PC-9 (cell line): ENCODE results near the gene RXRA. TPM values are rescaled to one million over a fixed set of nuclear protein-coding genes. Genes with fewer than 3 reads are reported as not detected.

Experiments
- BruUV-seq: library from RNA; stranded (reverse); fragments of 400-500 nt; replicated peaks from 2 replicates; lab custom pipeline; 2021; lab: Mats Ljungman, UMichigan
- CTCF ChIA-PET: fragments of 300-600 bp; sonication (Branson Sonifier 250); formaldehyde crosslinking; loops from one replicate; lab custom pipeline; 2022; ENCODE audit warnings: antibody characterized with exemption; lab: Charles Lee
- POLR2A ChIA-PET: fragments of 300-600 bp; sonication (Branson Sonifier 250); formaldehyde crosslinking; loops from one replicate; lab custom pipeline; 2022; ENCODE audit warnings: antibody characterized with exemption; ENCODE audit not compliant: unreplicated experiment; lab: Charles Lee
- DNase-seq, 2 experiments: peaks; one replicate each; pipeline versions ENCODE4 v3.0.0 to v3.0.0-alpha.2; 2015 to 2022; ENCODE audit warnings: mixed read lengths in 1 of 2
- H2AFZ ChIP-seq: fragments of 200-600 bp; sonication (generic); 2 replicates; pipeline ENCODE4 v1.8.1; 2017; ENCODE audit warnings: antibody characterized with exemption
- H3F3A ChIP-seq: fragments of 200-600 bp; sonication (generic); 2 replicates; pipeline ENCODE4 v1.8.1; 2017; ENCODE audit warnings: antibody characterized with exemption, mild to moderate bottlenecking, low read depth; ENCODE audit not compliant: insufficient read depth
- H3K27ac ChIP-seq: fragments of 200-600 bp; sonication (generic); 2 replicates; pipeline ENCODE4 v1.6.1; 2016; ENCODE audit warnings: mixed run types
- H3K27me3 ChIP-seq: fragments of 200-600 bp; sonication (generic); 2 replicates; pipeline ENCODE4 v1.6.1; 2016; ENCODE audit warnings: low read depth, mixed run types; ENCODE audit not compliant: insufficient read depth
- H3K36me3 ChIP-seq: fragments of 200-600 bp; sonication (generic); 2 replicates; pipeline ENCODE4 v1.6.1; 2016; ENCODE audit warnings: low read depth, mixed run types
- H3K4me1 ChIP-seq: fragments of 200-600 bp; sonication (generic); replicated peaks from 2 replicates; pipeline ENCODE4 v1.6.1; 2016; ENCODE audit warnings: mixed run types; ENCODE audit not compliant: insufficient read depth
- H3K4me2 ChIP-seq: fragments of 200-600 bp; sonication (generic); 2 replicates; pipeline ENCODE4 v1.6.1; 2017; ENCODE audit warnings: mixed run types
- H3K4me3 ChIP-seq: fragments of 200-600 bp; sonication (generic); 2 replicates; pipeline ENCODE4 v1.6.1; 2016; ENCODE audit warnings: mixed run types
- H3K79me2 ChIP-seq: fragments of 200-600 bp; sonication (generic); 2 replicates; pipeline ENCODE4 v1.6.1; 2017; ENCODE audit warnings: low read depth, mixed run types
- H3K9me2 ChIP-seq: fragments of 200-600 bp; sonication (generic); 2 replicates; pipeline ENCODE4 v1.8.1; 2017; ENCODE audit warnings: mild to moderate bottlenecking; ENCODE audit not compliant: insufficient read depth
- H3K9me3 ChIP-seq: fragments of 200-600 bp; sonication (generic); 2 replicates; pipeline ENCODE4 v1.8.1; 2016; ENCODE audit warnings: low read depth; ENCODE audit not compliant: insufficient read depth
- H4K20me1 ChIP-seq: fragments of 200-600 bp; sonication (generic); 2 replicates; pipeline ENCODE4 v1.8.1; 2017; ENCODE audit not compliant: insufficient read depth
- EZH2 ChIP-seq: fragments of 200-600 bp; sonication (generic); IDR thresholded peaks from 2 replicates; pipeline ENCODE4 v1.8.0; 2017; ENCODE audit warnings: antibody characterized with exemption, low read depth
- intact Hi-C: fragments of 100-400 bp; cut with micrococcal nuclease; formaldehyde crosslinking; loops from one replicate; pipeline ENCODE4 v1.10.0; 2022; ENCODE audit not compliant: unreplicated experiment
- total RNA-seq: library from RNA; stranded (reverse); gene quantifications from 2 replicates; pipeline ENCODE4 v1.2.3, GENCODE V29; 2021
- TF ChIP-seq, protein P1 (sequence below): fragments of 200-600 bp; sonication (generic); conservative IDR thresholded peaks from 2 replicates; pipeline ENCODE4 v1.6.1; 2017; ENCODE audit warnings: mixed run types, antibody characterized with exemption, mild to moderate bottlenecking, moderate library complexity

RXRA gene
- total RNA-seq, 1 experiment from 2014 or later, result 146 TPM

DNA sequence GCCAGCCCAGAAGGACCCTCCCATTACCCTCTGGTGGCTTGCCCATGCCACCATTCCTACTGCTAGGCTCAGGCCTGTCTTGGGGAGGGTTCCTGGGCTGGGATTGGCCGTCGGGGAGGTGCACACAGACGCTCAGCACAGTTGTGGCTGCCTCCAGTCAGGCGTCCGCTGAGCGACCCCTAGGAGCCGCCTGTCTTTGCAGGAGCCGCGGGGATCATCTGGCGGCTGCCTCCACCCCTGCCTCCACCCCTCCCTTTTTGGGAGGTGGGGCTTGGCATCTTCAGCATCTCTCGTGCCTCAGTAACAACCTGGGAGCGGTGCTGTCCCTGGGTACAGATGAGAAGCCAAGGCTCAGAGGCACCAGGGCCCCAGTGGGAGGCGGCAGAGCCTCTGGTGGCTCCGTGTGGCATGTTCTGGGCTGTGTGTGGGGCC is 39.6 kb downstream of the RXRA start:
- H3K79me2 ChIP-seq, result peaks cover 94% of the 10 kb centered on the region
- no peaks in the 10 kb centered on the region for H3K27me3 ChIP-seq
- intact Hi-C loops, result no loop called here
- peaks cover 18% of the 10 kb centered on the region for H3K4me1 ChIP-seq
- TF ChIP-seq, protein P1, sequence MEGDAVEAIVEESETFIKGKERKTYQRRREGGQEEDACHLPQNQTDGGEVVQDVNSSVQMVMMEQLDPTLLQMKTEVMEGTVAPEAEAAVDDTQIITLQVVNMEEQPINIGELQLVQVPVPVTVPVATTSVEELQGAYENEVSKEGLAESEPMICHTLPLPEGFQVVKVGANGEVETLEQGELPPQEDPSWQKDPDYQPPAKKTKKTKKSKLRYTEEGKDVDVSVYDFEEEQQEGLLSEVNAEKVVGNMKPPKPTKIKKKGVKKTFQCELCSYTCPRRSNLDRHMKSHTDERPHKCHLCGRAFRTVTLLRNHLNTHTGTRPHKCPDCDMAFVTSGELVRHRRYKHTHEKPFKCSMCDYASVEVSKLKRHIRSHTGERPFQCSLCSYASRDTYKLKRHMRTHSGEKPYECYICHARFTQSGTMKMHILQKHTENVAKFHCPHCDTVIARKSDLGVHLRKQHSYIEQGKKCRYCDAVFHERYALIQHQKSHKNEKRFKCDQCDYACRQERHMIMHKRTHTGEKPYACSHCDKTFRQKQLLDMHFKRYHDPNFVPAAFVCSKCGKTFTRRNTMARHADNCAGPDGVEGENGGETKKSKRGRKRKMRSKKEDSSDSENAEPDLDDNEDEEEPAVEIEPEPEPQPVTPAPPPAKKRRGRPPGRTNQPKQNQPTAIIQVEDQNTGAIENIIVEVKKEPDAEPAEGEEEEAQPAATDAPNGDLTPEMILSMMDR, result no peak
- TF ChIP-seq EZH2, result no peak
- no peaks in the 10 kb centered on the region for H3K9me3 ChIP-seq
- H3K4me2 ChIP-seq, result no peak overlapping the region
- no peak overlapping the region for H3K4me3 ChIP-seq
- no peaks in the 10 kb centered on the region for H3K36me3 ChIP-seq
- ChIA-PET CTCF (interaction anchor here (1.2 kb wide), 1 partner anchor 46 kb away, joined by 5 read pairs; no protein-coding TSS in a partner anchor), POLR2A (interaction anchor here (0.6 to 1.0 kb wide), 2 partner anchors 37 to 78 kb away, joined by 3 to 4 read pairs; no protein-coding TSS in a partner anchor)
- H3K9me2 ChIP-seq, result no peaks in the 10 kb centered on the region
- peaks cover 35% of the 10 kb centered on the region for H4K20me1 ChIP-seq
- DNase-seq, result peak in 1 of 2 experiments; percentile 78
- 0 out of 2 replicates have a peak overlapping the region, but pooled peaks have one; percentile 23 for H3K27ac ChIP-seq
- no TSS peak for BruUV-seq
- no peak overlapping the region for H2AFZ ChIP-seq
- H3F3A ChIP-seq, result peaks cover 14% of the 10 kb centered on the region; the same call in 1 of the 2 replicates

- POLR2A ChIA-PET, result interaction anchor here (0.6 to 1.0 kb wide), 2 partner anchors 38 to 77 kb away, joined by 3 to 4 read pairs; no protein-coding TSS in a partner anchor
- 0 out of 2 replicates have a peak overlapping the region, but pooled peaks have one; percentile 23 for H3K27ac ChIP-seq
- peaks cover 10% of the 10 kb centered on the region; the same call in 1 of the 2 replicates for H3F3A ChIP-seq
- H3K4me1 ChIP-seq, result peaks cover 12% of the 10 kb centered on the region
- intact Hi-C loops, result no loop called here
- peak; percentile 48 to 87 for DNase-seq
- no peaks in the 10 kb centered on the region for H3K36me3 ChIP-seq
- no peaks in the 10 kb centered on the region for H3K27me3 ChIP-seq
- no peak overlapping the region for H3K4me2 ChIP-seq
- H2AFZ ChIP-seq, result no peak overlapping the region
- H3K9me3 ChIP-seq, result no peaks in the 10 kb centered on the region
- CTCF ChIA-PET, result interaction anchor here (1.2 kb wide), 1 partner anchor 45 kb away, joined by 5 read pairs; no protein-coding TSS in a partner anchor
- TF ChIP-seq, protein P1, result no peak
- no peak for TF ChIP-seq EZH2
- peaks cover 32% of the 10 kb centered on the region for H4K20me1 ChIP-seq
- no TSS peak for BruUV-seq
- H3K4me3 ChIP-seq, result no peak overlapping the region
- peaks cover 94% of the 10 kb centered on the region for H3K79me2 ChIP-seq
- H3K9me2 ChIP-seq, result no peaks in the 10 kb centered on the region
These were observed 40.2 kb downstream of the RXRA start for GRCh38 chr9:134366223-134367031.

GRCh38 chr9:134367061-134367460 is 40.8 kb downstream of the RXRA start:
- Histone ChIP-seq H2AFZ (no peak overlapping the region), H3K4me1 (peaks cover 11% of the 10 kb centered on the region), H3K27me3 (no peaks in the 10 kb centered on the region), H3K9me3 (no peaks in the 10 kb centered on the region), H3K9me2 (no peaks in the 10 kb centered on the region), H3K27ac (no peak overlapping the region), H3K4me2 (no peak overlapping the region), H3K79me2 (peaks cover 94% of the 10 kb centered on the region), H3K4me3 (no peak overlapping the region), H4K20me1 (peaks cover 26% of the 10 kb centered on the region), H3F3A (0 out of 2 replicates have a peak, but pooled peaks cover 8% of the 10 kb centered on the region), H3K36me3 (no peaks in the 10 kb centered on the region)
- DNase-seq, result no peak
- ChIA-PET CTCF (interaction anchor here (1.2 kb wide), 1 partner anchor 45 kb away, joined by 5 read pairs; no protein-coding TSS in a partner anchor), POLR2A (no interaction called here)
- BruUV-seq, result no TSS peak
- intact Hi-C loops, result no loop called here
- TF ChIP-seq EZH2, result no peak
- TF ChIP-seq, protein P1, result no peak
